GM21528 (cell line): Measurements from ENCODE around the gene ATP1A4.
"Not testable (repeated sequence)": the region's sequence is repeated elsewhere in the genome, so short reads cannot be mapped to it uniquely, and the experiment has no call there.

Experiments
- ATAC-seq: cut with Tn5 transposase; IDR thresholded peaks from one replicate; pipeline ENCODE4 v1.9.1; 2021; ENCODE audit warnings: mild to moderate bottlenecking, moderate library complexity; ENCODE audit not compliant: unreplicated experiment, low FRiP score

Gene ATP1A4

GRCh38 chr1:160151303-160151702, at the start of gene ATP1A4:
Gene ATP1A4, plus strand, starts transcription at chr1:160151603. Its CDS starts 438 bp downstream, at chr1:160152041.
- ATAC-seq = no peak

DNA sequence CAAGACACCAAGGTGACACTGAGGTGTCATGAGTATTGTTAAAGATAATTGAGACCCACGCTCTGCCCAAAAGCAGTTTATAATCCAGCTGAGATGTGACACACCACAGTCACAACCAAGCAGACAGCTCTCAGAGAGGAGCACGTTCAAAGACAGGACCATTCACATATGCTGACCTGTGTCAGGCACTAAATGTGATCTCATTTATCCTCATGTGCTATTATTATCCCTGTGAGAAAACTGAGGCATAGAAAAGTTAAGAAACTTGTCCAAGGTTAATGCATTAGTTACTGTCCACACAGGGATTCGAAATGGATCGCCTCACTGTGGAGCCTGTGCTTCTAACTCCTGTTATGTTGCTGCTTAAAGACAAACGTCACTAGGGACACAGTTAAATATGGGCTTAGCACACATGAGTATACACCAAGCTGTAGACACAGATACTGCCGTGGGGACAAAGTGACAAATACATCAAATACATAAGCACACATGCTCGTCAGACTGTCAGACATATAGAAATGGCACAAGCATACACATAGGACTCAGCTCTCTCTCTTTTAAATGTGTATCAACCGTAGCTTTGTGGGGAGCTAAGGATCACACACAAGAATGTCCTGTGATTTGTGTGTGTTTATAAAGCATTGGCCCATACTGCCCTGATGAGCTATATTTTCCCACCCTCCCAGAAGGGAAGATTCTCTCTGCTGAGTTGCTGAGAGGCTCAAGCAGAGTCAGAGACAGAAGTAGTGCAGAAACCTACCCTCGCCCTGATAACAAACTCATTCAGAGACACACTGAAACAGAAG, 49.5 kb upstream of the ATP1A4 start:
- no peak for ATAC-seq

DNA sequence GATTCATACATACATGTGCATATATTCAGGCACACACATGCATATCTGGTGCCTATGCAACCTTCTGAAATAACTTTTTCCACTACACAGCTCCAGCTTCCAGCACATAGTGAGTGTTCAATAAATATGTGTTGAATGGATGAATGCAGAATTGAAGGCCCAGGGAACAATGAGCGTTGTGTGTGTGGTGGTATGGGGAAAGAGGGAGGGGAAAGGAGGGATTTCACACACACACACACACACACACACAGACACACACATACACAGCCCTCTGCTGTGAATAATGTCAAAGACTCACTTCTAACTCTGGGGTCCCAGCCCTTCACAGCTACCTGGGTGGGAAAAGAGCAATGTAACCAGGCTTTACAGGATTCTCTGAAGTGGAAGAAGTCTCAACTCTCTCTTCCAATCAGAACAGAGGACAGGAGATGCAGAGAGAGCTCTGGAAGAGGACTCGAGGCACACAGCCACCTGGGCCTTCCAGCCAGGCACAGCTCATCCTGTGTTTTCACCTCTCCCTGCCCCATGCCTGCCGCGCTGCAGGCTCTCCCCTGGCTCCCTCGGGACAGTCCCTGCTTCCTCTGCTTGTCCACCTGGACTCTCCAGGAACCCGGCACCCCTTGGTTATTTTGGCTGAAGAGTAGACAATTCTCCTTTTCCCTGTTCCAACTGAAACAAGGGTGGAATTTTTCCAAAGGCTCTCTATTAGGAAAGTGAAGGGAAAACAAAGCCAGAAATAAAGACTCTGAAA, 47.6 kb upstream of the ATP1A4 start:
- no peak for ATAC-seq

- ATAC-seq = no peak
These were observed 46.9 kb upstream of the ATP1A4 start for GRCh38 chr1:160104486-160104885.

- no peak for ATAC-seq
These were observed 46.2 kb upstream of the ATP1A4 start for GRCh38 chr1:160105155-160105554.

GRCh38 chr1:160107512-160107911, 43.9 kb upstream of the ATP1A4 start:
- no peak for ATAC-seq

GRCh38 chr1:160108888-160109662, 42.3 kb upstream of the ATP1A4 start:
- ATAC-seq = no peak

- no peak for ATAC-seq
These were observed 41.7 kb upstream of the ATP1A4 start for GRCh38 chr1:160109686-160110085.

DNA sequence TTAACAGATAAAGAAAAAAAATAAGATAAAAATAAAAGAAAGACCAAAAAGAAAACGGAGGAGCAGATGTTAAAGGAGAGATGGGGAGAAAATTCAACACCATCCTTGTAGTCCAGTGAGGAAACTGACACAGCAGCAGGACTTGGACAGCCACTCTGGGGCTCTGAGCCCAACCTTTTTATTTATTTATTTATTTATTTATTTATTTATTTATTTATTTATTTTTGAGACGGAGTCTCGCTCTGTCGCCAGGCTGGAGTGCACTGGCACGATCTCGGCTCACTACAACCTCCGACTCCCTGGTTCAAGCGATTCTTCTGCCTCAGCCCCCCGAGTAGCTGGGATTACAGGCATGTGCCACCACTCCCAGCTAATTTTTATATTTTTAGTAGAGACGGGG, 39.9 kb upstream of the ATP1A4 start:
- ATAC-seq = not testable (repeated sequence)

GRCh38 chr1:160112357-160112756, 39.0 kb upstream of the ATP1A4 start:
- no peak for ATAC-seq

DNA sequence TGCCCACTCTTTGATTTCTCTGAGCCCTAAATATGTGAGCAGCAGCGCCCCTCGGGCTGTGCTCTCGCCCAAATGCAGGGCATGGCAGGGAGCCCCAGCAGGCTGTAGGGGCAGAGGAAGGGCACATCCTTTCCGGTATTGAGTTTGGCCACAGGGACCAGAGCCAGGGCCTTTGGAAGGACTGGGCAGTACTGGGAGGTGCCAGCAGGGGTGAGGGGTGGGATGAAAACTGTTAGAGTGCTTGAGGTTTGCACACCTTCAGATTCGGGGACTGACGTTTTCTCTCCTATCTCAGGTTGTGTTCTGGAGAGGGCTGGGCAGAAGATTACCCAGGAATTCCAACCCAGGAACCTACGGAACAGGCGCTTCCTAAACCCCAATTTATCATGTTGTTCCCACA, 38.0 kb upstream of the ATP1A4 start:
- no peak for ATAC-seq

GRCh38 chr1:160114085-160114484, 37.3 kb upstream of the ATP1A4 start:
- ATAC-seq = no peak

GRCh38 chr1:160115545-160116282, 35.7 kb upstream of the ATP1A4 start, which contains the start of gene ATP1A2:
Gene ATP1A2, plus strand, starts transcription at chr1:160115759. Its CDS starts 103 bp downstream, at chr1:160115862.
- no peak for ATAC-seq

DNA sequence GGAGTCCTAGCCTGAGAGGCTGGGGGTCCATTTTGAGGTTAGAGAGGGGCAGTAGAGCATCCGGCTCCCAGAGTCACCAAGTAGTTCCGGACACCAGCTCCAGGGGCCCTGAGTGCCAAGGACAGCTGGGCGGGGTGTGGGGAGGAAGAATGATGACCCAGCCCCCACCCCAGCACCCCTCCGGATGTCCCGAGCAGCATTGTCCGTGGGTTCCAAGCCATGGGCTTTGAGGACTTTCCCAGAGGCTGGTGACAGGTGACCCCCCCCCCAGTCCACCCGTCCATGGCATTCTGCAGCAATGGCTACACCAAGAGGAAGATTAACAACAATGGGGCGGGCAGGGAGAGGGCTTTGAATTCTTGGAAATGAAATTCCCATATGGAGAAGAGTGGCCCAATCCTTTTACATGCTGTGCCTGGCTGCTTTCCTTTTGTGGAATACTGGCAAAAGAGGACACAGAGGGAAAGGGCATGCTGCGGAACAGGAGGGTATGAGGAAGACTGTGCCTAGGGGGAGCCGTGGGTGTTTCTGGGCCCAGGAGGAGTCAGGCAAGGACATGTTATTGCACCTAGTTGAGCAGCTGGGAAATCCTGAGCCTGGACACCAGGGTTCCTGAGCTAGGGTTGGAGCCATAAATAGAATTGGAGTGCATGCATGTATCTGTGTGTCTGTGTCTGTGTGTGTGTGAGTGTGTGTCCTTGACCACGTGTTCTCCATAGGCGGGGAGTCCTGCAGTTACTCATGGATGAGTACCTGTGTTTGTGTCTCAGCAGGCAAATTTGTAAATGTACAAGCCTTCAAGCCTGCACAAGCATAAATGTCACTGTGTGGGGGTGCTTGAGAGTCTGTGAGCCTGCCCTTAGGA, 34.9 kb upstream of the ATP1A4 start:
- ATAC-seq = no peak

- ATAC-seq = no peak
These were observed 34.1 kb upstream of the ATP1A4 start for GRCh38 chr1:160117300-160117699.

DNA sequence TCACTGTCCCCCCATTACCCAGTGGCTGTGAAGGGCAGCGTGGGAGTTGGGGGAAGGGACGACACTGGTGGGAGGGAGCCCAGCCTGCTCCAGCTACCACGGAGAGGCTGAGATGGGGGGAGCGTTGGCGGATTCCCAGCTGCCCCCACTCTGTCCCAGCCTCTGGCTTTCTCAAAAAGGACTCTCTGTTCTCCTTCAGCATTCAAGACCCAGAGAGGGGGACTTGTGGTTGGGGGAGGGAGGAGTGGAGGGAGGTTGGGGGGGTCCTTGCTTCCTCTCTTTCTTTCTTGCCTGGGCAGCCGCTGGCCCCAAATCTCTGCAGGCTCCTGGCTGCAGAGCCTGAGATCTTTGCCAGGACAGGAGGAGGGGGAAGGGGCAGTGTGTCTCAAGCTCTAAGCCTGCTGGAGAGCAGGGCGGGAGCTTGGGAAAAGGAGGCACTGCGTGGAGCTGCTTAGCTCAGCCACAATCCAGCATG, 33.7 kb upstream of the ATP1A4 start:
- ATAC-seq = no peak

DNA sequence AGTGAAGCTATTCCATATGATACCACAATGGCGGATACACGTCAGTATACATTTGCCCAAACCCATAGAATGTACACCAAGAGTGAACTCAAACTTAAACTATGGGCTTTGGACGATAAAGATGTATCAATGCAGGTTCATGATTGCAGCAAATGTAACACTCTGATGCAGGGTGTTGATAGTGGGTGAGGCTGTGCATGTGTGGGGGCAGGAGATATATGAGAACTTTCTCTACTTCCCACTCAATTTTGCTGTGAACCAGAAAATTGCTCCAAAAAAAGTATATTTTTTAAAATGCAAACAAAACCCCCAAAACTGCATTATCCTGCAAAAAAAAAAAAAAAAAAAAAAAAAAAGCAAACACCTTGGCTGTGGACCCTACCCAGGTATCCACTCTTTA, 32.5 kb upstream of the ATP1A4 start:
- ATAC-seq = no peak

DNA sequence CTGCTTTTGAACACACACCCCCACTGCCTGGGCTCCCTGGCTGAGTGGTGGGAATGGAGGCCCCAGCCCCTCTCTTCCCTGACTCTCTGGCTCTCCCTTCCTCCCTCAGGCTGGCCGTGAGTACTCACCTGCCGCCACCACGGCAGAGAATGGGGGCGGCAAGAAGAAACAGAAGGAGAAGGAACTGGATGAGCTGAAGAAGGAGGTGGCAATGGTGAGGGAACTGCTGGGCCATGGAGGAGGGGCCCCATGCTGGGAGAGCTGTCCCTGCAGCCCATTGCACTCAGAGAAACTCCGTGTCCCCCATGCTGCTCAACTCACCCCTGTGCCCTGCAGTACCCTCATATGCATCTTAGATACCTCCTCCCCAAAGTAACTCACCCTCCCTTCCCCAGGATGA, 30.6 kb upstream of the ATP1A4 start:
- no peak for ATAC-seq

DNA sequence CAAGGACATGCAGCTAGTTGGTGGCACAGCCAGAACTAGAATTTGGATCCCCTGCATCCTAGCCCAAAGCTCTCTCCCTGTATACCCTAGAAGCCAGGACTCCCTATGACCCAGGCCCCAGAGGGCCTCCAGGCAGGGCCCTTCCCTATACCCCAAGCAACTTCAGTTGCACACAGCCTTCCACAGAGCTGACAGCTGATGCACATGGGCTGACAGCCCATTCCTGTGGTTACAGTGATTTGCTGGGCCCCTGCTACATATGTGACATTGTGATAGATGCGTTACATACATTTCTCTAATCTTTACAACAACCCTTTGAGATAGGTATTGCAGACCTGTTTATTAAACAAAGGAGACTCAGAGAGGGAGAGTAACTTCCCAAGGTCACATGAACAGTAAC, 30.0 kb upstream of the ATP1A4 start:
- no peak for ATAC-seq
